Measurements from ENCODE around the gene CERCAM.

Gene CERCAM

DNA sequence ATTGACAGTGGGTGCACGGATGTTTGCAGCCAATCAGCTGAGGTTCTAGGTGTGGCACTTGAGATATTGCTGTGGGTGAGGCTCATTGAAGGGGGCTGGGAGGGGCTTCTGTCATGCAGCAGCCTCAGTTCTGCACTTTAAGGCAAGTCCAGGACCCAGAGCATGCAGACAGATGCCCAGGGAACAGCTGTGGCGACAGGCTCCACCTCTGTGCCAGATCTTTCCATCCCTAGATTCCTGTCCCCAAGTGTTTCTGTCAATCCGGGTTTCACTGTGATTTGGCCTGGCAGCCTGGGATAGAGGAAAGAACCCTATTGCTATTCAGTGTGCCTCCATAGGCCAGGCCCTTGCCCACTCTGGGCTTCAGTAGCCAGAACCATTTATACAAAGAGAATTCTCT lies 20.8 kb upstream of the CERCAM start:
- no peaks in the 10 kb centered on the region for H3K9me3 ChIP-seq (replicated peaks; ENCODE audit: insufficient read depth, low read length)
- H3K4me3 ChIP-seq (ENCODE audit: low read length): no peak overlapping the region
- no peaks in the 10 kb centered on the region for H3F3A ChIP-seq (ENCODE audit: insufficient read depth, low read length)
- 0 out of 2 replicates have a peak, but pooled peaks cover 7% of the 10 kb centered on the region for H3K27me3 ChIP-seq (replicated peaks; ENCODE audit: insufficient read depth, low read length)
- H3K9ac ChIP-seq (ENCODE audit: low read length): no peak overlapping the region
- no peak overlapping the region for H3K27ac ChIP-seq (ENCODE audit: low read length)
- H3K9me2 ChIP-seq (replicated peaks; ENCODE audit: insufficient read depth, low read length): no peaks in the 10 kb centered on the region
- no peaks in the 10 kb centered on the region for H3K4me1 ChIP-seq (ENCODE audit: low read length)
- H3K36me3 ChIP-seq (replicated peaks; ENCODE audit: insufficient read depth, low read length): no peaks in the 10 kb centered on the region
- no peaks in the 10 kb centered on the region for H4K20me1 ChIP-seq (ENCODE audit: insufficient read depth, low read length)
- H3K4me2 ChIP-seq (ENCODE audit: low read depth, low read length): no peak overlapping the region
- TF ChIP-seq, protein P1, sequence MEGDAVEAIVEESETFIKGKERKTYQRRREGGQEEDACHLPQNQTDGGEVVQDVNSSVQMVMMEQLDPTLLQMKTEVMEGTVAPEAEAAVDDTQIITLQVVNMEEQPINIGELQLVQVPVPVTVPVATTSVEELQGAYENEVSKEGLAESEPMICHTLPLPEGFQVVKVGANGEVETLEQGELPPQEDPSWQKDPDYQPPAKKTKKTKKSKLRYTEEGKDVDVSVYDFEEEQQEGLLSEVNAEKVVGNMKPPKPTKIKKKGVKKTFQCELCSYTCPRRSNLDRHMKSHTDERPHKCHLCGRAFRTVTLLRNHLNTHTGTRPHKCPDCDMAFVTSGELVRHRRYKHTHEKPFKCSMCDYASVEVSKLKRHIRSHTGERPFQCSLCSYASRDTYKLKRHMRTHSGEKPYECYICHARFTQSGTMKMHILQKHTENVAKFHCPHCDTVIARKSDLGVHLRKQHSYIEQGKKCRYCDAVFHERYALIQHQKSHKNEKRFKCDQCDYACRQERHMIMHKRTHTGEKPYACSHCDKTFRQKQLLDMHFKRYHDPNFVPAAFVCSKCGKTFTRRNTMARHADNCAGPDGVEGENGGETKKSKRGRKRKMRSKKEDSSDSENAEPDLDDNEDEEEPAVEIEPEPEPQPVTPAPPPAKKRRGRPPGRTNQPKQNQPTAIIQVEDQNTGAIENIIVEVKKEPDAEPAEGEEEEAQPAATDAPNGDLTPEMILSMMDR (IDR thresholded peaks at IDR 0.05; ENCODE audit: low read length): no peak
- no peak for TF ChIP-seq EZH2 (optimal IDR thresholded peaks at IDR 0.05; ENCODE audit: low read depth, low read length)
- no peak for TF ChIP-seq EZH2phosphoT487 (IDR thresholded peaks at IDR 0.05; ENCODE audit: low read length)
- no peak for DNase-seq
- H2AFZ ChIP-seq (ENCODE audit: low read length): no peak overlapping the region
- H3K79me2 ChIP-seq (ENCODE audit: low read length): no peaks in the 10 kb centered on the region

DNA sequence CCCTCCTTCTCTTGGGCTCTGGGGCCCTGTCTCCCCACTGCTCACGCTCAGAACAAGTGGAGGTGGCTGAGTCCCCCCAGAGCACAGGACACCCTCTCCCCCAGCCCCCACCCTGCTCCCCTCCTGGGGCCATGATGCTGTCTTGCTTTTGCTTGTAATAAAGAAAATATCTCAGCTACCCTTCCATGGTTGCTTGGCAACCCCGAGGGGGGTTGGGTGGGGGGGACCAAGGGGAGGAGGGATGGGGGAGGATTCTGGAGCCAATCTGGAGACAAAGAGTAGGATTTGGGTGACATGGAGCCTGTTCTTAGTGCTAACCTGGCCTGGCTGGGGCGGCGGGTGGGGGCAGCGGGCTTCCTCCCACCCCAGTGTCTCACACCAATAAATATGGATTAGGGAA lies 16.1 kb upstream of the CERCAM start:
- TF ChIP-seq, protein P1 (IDR thresholded peaks at IDR 0.05; ENCODE audit: low read length): no peak
- no peak for TF ChIP-seq EZH2 (optimal IDR thresholded peaks at IDR 0.05; ENCODE audit: low read depth, low read length)
- Histone ChIP-seq H3K9me3 (replicated peaks; ENCODE audit: insufficient read depth, low read length) (no peaks in the 10 kb centered on the region), H3K4me3 (ENCODE audit: low read length) (no peak overlapping the region), H3K79me2 (ENCODE audit: low read length) (no peaks in the 10 kb centered on the region), H3K27ac (ENCODE audit: low read length) (no peak overlapping the region), H3K9ac (ENCODE audit: low read length) (no peak overlapping the region), H4K20me1 (ENCODE audit: insufficient read depth, low read length) (no peaks in the 10 kb centered on the region), H3K4me2 (ENCODE audit: low read depth, low read length) (no peak overlapping the region), H2AFZ (ENCODE audit: low read length) (no peak overlapping the region), H3K27me3 (replicated peaks; ENCODE audit: insufficient read depth, low read length) (peaks cover 10% of the 10 kb centered on the region), H3K4me1 (ENCODE audit: low read length) (no peaks in the 10 kb centered on the region), H3K36me3 (replicated peaks; ENCODE audit: insufficient read depth, low read length) (no peaks in the 10 kb centered on the region), H3K9me2 (replicated peaks; ENCODE audit: insufficient read depth, low read length) (no peaks in the 10 kb centered on the region), H3F3A (ENCODE audit: insufficient read depth, low read length) (no peaks in the 10 kb centered on the region)
- DNase-seq: no peak

DNA sequence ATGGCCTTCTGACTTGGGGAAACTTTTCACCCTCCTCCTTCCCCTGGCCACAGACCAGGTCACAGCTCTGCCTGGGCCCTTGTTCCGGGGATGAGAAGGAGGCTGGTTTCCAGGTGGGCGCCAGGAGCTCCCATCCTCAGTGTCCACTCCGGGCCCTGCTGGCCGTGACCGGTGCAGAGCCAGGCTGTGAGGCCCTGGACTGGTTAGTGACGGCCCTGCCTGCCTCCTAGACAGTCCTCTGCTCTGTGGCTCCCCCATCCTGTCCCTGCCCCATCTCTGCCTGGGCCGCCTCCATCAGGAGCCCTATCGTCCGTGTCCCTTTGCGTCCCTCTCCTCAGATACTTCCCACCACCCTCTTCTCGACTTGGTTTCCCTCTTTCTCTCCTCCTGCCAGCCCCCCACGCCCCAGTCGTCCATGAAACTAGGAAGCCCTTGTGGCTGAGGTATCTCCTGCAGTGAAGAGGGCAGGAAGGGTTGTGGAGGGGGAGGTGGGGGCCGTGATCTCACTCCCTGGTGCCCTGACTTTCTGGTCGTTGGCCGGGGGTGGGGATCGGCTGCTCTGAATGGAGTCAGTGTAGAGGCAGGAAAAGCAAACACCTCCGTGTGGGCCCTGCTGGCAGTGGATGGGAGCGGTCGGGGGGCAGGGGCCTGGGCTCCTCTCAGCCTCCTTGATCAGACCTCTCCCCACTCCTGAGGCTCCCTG lies 15.4 kb upstream of the CERCAM start:
- Histone ChIP-seq H3K9ac (ENCODE audit: low read length) (no peak overlapping the region), H3K9me2 (replicated peaks; ENCODE audit: insufficient read depth, low read length) (no peaks in the 10 kb centered on the region), H3K4me2 (ENCODE audit: low read depth, low read length) (no peak overlapping the region), H3K27me3 (replicated peaks; ENCODE audit: insufficient read depth, low read length) (peaks cover 10% of the 10 kb centered on the region), H3K4me3 (ENCODE audit: low read length) (no peak overlapping the region), H3K79me2 (ENCODE audit: low read length) (no peaks in the 10 kb centered on the region), H3K36me3 (replicated peaks; ENCODE audit: insufficient read depth, low read length) (no peaks in the 10 kb centered on the region), H4K20me1 (ENCODE audit: insufficient read depth, low read length) (no peaks in the 10 kb centered on the region), H2AFZ (ENCODE audit: low read length) (no peak overlapping the region), H3K27ac (ENCODE audit: low read length) (no peak overlapping the region), H3F3A (ENCODE audit: insufficient read depth, low read length) (no peaks in the 10 kb centered on the region), H3K9me3 (replicated peaks; ENCODE audit: insufficient read depth, low read length) (no peaks in the 10 kb centered on the region), H3K4me1 (ENCODE audit: low read length) (no peaks in the 10 kb centered on the region)
- no peak for DNase-seq
- TF ChIP-seq EZH2phosphoT487 (IDR thresholded peaks at IDR 0.05; ENCODE audit: low read length) (no peak), EZH2 (optimal IDR thresholded peaks at IDR 0.05; ENCODE audit: low read depth, low read length) (no peak)
- TF ChIP-seq, protein P1 (IDR thresholded peaks at IDR 0.05; ENCODE audit: low read length): no peak

Data from MM.1S (cell line).